ENCODE data around the gene CCDC3.
"Not testable (repeated sequence)": the region's sequence is repeated elsewhere in the genome, so short reads cannot be mapped to it uniquely, and the experiment has no call there.

The CCDC3 gene

GRCh38 chr10:13000431-13000830, 1.1 kb downstream of the CCDC3 start:
- DNase-seq (ENCODE audit: low read depth, low spot score) = no peak

GRCh38 chr10:12999849-13000248, 1.7 kb downstream of the CCDC3 start:
- no peak for DNase-seq (ENCODE audit: low read depth, low spot score)

GRCh38 chr10:12995425-12995861, 6.1 kb downstream of the CCDC3 start:
- DNase-seq (ENCODE audit: low read depth, low spot score) = no peak

- no peak for DNase-seq (ENCODE audit: low read depth, low spot score)
Observed at GRCh38 chr10:12993595-12993994, 7.9 kb downstream of the CCDC3 start.

- DNase-seq (ENCODE audit: low read depth, low spot score) = no peak
Observed at GRCh38 chr10:12985347-12985746, 16.2 kb downstream of the CCDC3 start.

GRCh38 chr10:12984165-12984747, 17.3 kb downstream of the CCDC3 start:
- DNase-seq (ENCODE audit: low read depth, low spot score) = no peak

- not testable (repeated sequence) for DNase-seq (ENCODE audit: low read depth, low spot score)
Observed at GRCh38 chr10:12983568-12983967, 17.9 kb downstream of the CCDC3 start.

- no peak for DNase-seq (ENCODE audit: low read depth, low spot score)
Observed at GRCh38 chr10:12981570-12981969, 19.9 kb downstream of the CCDC3 start.

GRCh38 chr10:12980713-12981306, 20.7 kb downstream of the CCDC3 start:
- no peak for DNase-seq (ENCODE audit: low read depth, low spot score)

- no peak for DNase-seq (ENCODE audit: low read depth, low spot score)
Observed at GRCh38 chr10:12980102-12980661, 21.3 kb downstream of the CCDC3 start.

GRCh38 chr10:12978891-12979290, 22.6 kb downstream of the CCDC3 start:
- no peak for DNase-seq (ENCODE audit: low read depth, low spot score)

GRCh38 chr10:12975906-12976305, 25.6 kb downstream of the CCDC3 start:
- no peak for DNase-seq (ENCODE audit: low read depth, low spot score)

GRCh38 chr10:12975266-12975665, 26.2 kb downstream of the CCDC3 start:
- no peak for DNase-seq (ENCODE audit: low read depth, low spot score)

GRCh38 chr10:12974491-12975199, 26.9 kb downstream of the CCDC3 start:
- DNase-seq (ENCODE audit: low read depth, low spot score) = no peak

GRCh38 chr10:12974078-12974477, 27.4 kb downstream of the CCDC3 start:
- DNase-seq (ENCODE audit: low read depth, low spot score) = no peak

- DNase-seq (ENCODE audit: low read depth, low spot score) = no peak
Observed at GRCh38 chr10:12973149-12973718, 28.3 kb downstream of the CCDC3 start.

- no peak for DNase-seq (ENCODE audit: low read depth, low spot score)
Observed at GRCh38 chr10:12972146-12972545, 29.4 kb downstream of the CCDC3 start.

- no peak for DNase-seq (ENCODE audit: low read depth, low spot score)
Observed at GRCh38 chr10:12971001-12971788, 30.3 kb downstream of the CCDC3 start.

GRCh38 chr10:12969951-12970350, 31.6 kb downstream of the CCDC3 start:
- no peak for DNase-seq (ENCODE audit: low read depth, low spot score)

- no peak for DNase-seq (ENCODE audit: low read depth, low spot score)
Observed at GRCh38 chr10:12966067-12966466, 35.4 kb downstream of the CCDC3 start.

- DNase-seq (ENCODE audit: low read depth, low spot score) = no peak
Observed at GRCh38 chr10:12965571-12965970, 35.9 kb downstream of the CCDC3 start.

GRCh38 chr10:12962556-12962955, 39.0 kb downstream of the CCDC3 start:
- no peak for DNase-seq (ENCODE audit: low read depth, low spot score)
